HG02642 (cell line): ENCODE data around the gene GRM1.
A peak's percentile ranks its signal among the peaks of the same experiment; 100 is the strongest.

ENCODE experiments used
- ATAC-seq: cut with Tn5 transposase; IDR thresholded peaks from one replicate; pipeline ENCODE4 v1.9.1; 2021; ENCODE audit warnings: mild to moderate bottlenecking; ENCODE audit not compliant: unreplicated experiment, poor library complexity

GRM1 gene

DNA sequence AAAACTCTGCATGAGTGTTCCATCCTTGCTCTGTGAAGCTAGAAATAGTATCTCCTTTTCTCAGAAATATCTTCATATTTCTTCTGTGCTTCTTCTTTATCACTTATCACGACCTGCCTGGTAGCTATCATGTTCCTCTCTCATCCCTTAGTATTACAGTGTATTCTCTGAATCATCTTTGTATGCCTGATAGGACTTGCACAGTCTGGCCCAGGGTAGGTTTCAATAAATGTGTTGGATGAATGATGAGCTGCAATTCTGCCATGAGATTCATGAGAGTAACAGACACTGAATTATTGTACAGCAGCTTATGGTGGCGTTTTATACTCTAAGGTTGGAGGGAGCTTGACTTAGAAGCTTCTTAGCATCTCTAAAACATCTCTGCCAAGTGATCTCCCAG lies 66.6 kb downstream of the GRM1 start:
- no peak for ATAC-seq

DNA sequence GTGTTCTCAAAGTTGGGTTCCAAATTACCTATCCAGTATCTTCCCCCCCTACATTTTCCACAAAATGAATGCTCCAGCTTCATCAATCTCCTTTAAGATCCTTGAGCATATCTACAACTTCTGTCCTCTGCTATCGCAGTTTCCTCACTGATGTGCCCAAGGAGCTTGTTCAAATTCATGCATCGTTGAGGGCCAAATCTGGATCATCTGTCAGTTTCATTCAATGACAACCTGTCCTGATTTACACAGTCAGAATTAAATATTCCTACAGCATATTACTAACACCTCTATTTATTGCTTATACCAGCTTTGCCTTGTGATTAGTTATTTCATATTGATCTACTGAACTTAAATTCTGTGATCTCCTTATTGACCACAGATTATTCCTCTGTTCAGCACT lies 68.7 kb downstream of the GRM1 start:
- ATAC-seq: no peak

DNA sequence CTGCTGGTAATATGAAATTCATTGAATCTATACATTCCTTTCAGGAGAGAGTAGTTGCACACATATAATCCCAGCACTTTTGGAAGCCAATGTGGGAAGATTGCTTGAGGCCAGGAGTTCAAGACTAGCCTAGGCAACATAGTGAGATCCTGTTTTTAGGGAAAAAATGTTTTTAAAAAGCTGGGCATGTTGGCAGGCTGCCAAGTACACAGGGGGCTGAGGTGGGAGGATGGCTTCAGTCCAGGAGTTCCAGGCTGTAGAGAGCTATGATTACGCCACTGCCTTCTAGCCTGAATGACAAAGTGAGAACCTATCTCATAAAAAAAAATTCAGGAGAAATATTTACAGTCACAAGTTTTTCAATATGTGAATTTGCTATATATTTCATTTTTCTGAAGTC lies 71.9 kb downstream of the GRM1 start:
- no peak for ATAC-seq

DNA sequence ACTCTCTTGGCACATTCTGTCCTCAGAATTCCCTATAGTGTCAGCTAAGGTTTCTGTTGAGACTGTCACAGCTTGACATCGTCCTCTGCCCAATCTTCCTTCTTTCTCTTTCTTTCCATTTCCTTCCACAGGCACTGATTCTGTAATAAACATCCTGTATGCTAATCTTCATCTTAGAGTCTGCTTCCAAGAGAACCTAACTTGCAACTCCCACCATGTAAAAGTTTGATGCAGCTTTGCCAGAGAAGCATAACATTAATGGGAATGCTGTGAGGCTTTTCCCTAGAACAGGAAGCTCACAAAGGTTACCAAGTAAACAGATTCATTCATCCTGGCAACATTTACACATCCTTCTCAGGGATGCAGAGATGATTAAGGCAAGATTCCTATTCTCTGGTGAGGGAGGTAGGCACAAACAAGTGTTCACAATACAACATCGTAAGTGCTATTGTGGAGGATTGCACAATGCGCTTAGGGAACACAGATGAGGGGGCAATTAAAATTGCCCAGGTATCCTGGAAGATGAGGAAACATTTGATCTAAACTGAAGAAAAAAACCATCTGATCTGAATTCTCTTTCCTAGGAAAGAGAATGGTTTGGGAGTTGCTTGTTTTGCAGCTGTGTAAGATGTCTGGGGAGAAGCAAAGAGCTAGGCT lies 74.7 kb downstream of the GRM1 start:
- ATAC-seq: no peak

DNA sequence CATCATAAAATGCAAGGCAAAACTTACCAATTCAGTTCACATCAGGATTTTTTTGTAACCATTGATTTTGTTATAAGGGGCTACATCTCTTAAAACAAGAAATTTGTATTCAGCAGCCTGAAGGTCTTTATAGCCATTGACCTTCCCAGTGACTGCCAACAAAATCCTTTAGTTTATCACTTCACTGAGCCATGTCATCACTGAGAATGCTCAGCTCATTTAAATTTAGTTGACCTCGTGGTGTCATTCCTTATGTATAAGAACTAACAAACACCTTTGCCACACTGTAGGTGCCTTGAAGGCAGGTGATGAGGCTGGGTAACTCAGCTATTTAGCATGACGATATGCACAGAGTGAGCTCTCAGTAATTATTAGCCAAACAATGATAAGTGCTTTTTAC lies 77.7 kb downstream of the GRM1 start:
- ATAC-seq: no peak

DNA sequence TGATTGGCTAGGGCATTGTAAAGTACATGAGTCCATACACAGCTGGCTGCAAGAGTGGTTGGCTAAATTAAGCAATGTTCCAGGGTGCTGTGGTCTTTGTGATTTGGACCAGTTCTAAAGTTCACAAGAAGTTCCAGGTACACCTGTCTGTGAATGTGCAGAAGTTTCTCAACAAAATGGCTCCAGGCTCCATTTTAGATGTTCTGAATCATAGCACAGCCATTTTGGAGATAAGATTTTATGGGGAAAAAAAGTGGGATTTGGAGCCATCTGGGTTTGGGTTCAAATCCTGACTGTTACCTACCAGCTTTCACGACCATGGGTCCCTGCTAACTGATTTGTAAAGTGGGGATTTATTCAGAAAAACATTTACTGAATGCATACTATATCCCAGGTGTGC lies 82.1 kb downstream of the GRM1 start:
- ATAC-seq: no peak

DNA sequence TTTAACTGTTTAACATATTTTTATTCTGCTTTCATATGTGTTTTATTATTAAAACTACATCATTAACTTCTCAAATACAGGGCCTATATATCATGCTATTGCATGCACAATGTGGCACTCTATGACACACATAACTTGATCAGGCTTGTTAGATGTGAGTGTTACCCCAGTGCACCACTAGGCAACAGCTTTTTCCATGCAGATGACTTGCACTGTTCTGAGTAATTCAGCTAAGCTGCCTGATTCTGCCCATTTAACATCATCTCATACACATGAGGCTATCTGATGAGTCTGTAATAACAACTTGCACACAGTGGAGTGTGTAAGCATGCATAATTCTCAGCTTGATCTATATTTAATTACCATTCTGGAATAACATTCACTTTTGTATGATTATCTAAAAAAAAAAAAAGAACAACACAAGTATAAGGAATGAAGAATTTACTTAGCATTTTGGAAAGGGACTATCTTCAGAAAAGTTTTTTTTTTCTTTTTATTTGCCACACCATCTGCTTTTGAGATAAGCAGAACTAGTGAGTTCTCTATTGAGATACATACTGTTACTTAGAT lies 83.1 kb downstream of the GRM1 start:
- ATAC-seq: no peak

DNA sequence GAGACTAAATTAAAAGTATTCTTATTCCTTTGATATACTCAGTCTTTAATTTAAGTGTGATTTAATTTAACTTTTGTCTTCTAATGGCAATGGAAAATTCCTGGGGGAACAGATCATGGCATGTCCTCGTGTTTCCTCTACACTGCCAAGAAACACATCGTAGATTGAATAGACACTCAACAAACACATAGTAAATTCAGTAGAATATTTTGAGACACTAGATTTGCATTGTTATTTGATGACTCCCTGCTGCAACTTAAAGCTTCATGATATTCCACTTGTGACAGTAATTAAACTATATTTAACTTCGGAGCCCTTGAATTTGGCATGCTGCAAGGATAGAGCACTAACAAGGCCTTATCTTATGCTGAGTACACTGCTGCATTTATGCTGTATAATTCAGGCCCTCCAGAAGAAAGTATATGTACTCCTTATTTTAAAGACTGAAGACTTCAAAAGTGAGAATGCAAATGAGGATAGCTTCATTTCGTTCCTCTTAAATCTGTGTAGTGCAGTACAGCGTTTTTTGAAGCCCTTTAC lies 84.3 kb downstream of the GRM1 start:
- ATAC-seq: no peak

DNA sequence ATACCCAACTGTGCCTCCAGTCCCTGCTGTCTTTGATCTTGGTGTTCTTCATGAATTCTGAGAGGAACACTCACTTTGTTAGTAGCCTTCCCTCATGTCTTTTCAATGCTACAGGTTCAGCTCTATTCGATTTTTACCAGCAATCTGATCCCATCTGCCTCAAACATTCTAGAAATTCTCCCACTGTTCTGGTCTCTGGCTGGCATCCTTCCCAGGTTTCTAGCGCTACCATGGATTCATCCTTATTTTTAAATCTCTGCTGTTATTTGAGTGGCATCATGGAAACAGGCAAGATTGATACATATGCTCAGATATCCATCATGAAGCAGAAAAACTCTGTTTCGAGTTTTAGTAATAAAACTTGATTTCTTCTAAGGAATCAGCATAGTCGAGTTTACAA lies 94.8 kb downstream of the GRM1 start:
- ATAC-seq: no peak

DNA sequence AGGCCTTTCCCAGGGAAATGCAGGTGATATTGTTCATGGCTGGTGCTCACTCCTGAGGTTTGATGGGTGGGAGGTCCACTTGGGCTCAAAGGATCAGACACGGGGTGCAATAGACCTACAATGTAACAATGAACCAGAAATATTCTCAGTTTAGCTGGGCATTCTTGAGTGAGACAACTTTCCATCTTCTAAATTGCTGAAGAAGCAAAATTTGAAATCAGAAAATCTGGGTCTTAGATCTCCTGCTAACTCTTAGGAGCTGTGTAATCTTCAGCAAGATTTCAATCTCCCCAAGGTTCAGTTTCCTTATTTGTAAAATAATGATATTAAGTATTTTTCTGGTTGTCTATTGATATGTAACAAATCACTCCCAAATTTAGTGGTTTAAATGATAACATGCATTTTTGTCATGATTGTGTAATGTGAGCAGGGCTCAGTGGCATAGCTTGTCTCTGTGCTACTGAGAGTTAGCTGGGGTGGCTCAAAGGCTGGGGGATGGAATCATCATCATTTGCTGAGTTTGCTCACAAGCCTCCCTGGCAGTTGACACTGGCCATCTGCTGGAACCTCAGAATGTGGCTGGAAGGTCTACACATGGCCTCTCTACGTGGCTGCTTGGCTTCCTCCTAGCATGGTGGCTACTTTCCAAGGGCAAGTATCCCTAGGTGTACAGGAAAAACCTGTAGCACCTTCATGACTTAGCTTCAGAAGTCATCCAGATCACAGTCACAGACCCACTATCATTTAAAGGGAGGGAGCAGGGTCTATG lies 98.8 kb downstream of the GRM1 start:
- no peak for ATAC-seq

DNA sequence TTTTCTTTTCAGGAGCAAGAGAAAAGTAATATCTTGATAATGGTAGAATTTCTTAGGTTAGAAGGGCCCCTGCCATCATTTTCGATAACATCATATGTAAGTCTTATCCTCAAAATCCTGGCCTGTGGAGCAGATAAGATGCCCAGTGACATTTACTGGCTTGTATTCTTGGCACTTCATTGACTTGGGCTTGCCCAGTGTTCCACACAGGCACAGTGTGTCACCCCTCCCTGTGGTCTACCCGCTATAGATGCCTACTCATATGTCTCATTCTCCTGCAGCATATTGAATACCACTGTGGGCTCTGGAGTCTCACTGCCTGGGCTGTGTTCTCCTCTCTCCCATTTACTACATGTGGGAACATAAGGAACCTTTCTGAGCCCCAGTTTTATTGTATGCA lies 105.0 kb downstream of the GRM1 start:
- ATAC-seq: no peak

DNA sequence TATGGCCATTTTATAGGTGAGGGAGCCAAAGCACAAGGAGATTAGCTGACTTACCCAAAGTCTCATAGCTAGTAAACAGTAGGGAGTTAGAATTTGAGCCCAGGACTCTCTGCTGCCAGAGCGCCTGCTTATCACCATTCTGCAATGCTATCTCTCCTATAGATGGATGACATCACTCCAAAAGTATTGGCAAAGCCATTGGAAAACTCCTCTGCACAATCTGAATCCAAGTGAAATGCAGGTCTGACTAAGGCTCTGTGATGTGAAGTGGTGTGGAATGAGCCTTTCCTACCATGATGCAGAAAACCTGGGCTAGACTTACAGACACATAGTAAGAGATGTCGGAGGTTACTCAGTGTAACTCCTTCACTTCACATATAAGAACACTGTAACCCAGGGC lies 106.3 kb downstream of the GRM1 start:
- no peak for ATAC-seq

DNA sequence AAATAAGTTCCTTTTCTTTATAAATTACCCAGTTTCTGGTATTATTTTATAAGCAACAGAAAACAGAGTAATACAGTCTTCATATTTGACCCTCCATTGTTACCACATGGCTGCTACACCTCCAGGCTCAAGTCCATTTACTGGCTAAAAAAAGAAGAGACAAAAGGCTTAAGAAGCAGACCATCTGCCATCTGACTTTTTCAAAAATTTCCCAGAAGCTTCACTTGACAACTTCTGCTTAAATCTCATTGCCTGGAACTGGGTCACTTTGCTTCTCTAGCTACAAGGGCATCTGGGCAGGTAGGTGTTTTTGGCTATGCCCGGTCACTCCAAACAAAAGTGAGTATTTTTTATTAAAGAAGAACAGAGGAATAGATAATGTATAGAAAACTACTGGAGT lies 118.0 kb downstream of the GRM1 start:
- no peak for ATAC-seq

DNA sequence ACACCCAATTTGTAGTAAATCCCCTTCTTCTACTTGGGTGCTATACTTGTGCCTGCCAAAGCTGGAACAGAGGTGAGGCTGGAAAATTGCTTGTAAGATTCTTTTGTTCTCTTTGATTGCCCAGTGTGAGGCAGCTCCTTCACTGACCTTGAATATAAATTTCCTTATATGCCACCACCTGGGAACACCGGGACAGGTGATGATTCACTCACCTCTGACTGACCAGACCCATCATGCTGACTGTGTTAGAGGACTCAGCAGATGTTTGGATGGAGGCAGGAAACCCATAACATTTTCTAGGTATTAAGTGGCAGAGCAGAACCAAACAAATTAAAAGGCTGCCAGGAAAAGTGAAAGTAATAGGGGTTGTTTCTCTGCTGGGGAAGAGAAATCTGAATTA lies 120.9 kb downstream of the GRM1 start:
- no peak for ATAC-seq

DNA sequence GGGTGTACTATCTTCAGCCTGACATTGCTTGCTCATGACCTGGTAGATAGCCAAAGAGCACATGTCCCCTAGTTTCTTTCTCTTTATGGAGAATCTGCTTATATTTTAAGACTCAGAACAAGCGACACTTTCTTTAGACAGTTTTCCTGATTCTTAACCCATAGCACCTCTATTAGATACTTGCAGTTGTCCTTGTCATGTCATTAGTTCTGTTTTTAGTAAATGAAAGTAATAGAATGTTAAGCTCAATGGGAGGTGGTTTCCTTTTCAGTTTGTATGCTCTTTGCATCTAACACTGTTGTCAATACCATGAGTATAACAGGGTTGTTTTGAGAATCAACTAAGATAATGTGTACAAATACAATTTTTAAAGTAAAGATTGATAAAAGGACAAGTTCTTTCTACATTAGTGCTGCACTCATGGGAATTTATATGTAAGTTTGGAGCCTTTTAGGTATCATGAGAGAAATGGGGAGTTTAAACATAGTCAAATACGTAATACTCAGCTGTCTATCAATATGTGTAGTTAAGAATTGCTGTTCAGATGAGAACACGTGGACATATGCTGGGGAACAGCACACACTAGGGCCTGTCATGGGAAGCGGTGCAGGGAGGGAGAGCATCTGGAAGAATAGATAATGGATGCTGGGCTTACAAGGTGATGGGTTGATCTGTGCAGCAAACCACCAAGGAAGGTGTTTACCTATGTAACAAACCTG lies 124.3 kb downstream of the GRM1 start:
- ATAC-seq: peak; percentile 97

DNA sequence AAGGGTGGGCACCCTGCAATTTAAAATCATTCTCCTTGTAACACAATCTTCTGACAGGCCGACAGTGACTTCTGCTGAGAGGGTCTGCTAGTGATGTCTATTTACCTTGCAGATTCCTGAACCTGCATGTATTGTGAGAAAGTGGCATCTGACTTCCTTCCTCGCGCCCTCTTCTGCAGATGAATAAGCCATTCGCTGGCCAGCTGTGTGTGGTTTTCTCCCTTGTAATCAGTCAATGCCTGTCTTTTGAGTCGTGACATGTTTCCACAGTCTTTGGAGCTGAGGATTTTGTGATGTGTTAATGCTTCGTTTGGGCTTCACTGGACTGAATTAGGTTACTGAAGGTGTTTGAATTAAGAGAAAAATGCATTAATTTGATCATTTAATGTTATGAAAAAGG lies 125.3 kb downstream of the GRM1 start:
- ATAC-seq: no peak

DNA sequence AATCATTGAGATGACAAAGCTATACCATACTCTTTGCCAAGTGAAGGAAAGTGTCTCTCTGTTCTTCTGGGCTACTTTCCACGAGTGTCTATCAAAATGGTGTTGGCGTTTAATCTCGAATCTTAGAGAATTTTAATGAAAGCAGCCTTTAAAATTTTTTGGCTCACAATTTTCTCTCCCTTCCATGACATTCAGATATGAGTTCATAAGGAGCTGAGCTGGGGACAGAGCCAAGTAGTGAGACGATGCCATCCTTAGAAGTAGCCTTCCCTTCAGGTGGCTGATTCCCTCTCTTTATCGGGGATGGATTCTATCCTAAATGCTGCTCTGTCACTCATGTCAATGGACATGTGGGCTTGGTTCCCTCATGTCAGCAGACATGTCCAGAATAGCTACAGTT lies 132.8 kb downstream of the GRM1 start:
- ATAC-seq: no peak

DNA sequence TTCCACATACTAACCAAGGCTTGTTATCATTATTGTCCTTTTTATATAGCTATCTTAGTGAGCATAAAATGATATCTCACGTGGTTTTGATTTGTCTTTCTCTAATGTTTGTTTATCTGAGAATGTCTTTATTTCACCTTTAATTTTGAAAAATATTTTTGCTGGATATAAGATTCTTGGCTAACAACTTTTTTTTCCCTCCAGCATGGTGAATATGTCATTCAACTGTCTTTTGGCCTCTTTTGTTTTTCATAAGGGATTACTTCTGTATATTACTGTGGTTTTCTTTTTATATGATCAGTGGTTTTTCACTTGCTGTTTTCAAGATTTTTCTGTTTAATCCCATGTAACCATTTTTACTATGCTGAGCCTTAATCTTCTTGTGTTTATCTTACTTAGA lies 141.0 kb downstream of the GRM1 start:
- no peak for ATAC-seq

DNA sequence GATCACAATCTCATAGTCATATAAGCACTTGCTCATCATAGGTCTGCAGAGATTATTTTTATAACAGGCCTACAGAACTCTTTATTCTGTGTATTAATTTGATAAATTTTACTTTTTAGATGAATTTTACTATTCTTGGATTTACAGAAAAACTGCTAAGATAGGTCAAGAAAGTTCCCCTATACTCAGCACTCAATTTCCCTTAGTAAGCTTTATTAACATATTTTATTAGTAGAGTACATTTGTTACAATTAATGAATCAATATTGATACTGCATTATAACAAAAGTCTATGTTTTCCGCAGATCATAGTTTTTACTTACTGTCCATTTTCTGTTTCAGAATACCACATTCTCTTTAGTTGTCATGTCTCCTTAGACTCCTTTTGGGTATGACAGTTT lies 148.9 kb downstream of the GRM1 start:
- ATAC-seq: no peak

DNA sequence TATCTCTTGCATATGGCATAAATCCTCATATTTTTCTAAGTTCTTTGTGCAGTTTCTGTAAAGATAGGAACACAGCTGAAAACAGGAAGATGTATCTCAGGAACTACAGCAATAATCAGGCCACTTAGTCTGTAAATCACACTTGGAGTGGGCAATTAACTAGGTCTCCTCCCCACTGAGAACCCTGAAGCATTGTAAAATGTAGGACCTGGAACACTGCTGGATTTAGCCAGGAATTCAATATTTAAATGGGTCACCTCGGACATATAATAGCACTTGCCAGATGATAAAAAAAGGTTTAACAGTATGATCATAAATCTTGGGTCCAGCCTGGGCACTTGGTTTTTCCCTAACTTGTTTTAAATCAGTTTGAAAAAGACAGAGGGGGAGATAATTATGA lies 155.0 kb downstream of the GRM1 start:
- ATAC-seq: no peak

DNA sequence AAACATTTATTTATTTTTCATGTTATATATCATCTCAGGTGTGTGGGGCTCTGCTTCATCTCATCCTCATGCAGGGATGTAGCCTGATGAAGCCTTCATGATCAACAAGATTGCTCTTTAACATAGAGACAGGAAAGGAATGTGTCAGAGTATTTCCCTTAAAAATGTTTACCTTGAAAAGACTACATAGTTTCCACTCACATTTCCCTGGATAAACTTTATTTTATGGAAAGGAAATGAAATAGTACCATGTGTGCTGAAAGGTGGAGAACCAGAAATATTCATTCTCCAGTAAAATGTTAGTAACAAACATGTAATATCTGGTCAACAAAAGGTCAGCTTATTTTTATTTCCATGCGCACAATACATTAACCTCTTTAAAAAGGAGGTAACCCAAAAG lies 155.8 kb downstream of the GRM1 start:
- ATAC-seq: no peak
